ENCODE data around the gene GOLGA1.

GOLGA1 gene

DNA sequence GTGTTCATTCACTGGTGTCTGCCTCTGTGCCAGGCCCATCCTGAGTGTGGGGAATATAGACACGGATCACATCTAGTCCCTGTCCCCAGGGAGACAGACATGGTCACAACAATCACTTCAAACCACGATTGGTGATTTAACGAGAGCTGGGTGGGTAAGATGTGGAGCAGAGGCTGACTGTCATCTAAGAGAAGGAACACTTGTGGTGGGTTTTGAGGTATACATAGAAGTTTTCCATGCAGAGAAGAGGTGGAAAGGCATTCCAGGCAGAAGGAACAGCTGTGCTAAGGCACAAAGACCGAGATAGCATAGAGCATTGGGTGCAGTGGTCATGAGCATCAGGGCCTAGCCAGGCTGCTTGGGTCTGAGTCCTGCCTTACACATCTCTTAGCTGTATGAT lies 110.3 kb downstream of the GOLGA1 start:
- DNase-seq = no peak

DNA sequence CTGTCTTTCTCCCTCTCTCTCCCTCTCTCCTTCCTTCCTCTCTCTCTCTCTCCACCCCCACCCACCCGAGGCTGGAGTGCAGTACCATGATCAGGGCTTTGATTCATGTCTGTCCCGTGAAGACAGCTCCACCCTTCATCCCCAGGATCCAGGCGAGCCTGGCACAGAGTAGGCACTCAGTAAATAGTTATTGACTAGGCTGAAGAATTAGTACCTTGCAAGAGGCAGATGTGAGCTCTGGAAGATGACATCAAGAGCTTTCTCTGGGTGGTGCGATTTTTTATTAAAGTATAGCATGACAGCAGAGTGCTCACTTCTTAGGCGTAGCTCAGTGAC lies 111.6 kb downstream of the GOLGA1 start:
- no peak for DNase-seq

DNA sequence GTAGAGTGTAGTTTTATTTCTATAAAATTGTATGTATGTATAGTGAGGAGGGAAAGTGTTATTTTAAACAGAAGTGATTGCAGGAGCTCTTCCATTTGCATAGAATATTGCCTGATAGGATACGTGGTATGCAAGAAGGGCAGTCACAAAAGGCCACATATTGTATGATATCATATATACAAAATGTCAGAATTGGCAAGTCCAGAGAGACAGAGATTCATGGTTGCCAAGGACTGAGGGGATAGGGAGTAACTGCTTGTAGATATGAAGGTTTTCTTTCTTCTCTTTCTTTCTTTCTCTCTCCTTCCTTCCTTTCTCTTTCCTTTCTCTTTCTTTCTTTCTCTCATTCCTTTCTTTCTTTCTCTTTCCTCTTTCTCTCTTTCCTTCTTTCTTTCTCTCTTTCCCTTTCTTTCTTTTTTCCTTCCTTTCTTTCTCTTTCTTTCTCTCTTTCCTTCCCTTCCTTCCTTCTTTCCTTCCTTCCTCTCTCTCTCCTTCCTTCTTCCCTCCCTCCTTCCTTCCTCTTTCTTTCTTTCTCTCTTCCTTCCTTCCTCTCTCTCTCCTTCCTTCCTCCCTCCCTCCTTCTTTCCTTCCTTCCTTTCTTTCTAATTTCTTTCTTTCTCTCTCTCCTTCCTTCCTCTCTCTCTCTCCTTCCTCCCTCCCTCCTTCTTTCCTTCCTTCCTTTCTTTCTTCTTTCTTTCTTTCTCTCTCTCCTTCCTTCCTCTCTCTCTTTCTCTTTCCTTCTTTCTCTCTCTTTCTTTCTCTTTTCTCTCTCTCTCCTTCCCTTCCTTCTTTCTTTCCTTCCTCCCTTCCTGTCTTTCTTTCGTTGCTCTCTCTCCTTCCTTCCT lies 112.2 kb downstream of the GOLGA1 start:
- no peak for DNase-seq

Measured in stimulated activated CD4-positive, alpha-beta T cell treated with anti-CD3 and anti-CD28 coated beads, Interleukin-1b, Interleukin-23, amount 100 ng/mL, for 48 hours (primary cell).